ENCODE results near the gene BAHCC1.

The BAHCC1 gene

DNA sequence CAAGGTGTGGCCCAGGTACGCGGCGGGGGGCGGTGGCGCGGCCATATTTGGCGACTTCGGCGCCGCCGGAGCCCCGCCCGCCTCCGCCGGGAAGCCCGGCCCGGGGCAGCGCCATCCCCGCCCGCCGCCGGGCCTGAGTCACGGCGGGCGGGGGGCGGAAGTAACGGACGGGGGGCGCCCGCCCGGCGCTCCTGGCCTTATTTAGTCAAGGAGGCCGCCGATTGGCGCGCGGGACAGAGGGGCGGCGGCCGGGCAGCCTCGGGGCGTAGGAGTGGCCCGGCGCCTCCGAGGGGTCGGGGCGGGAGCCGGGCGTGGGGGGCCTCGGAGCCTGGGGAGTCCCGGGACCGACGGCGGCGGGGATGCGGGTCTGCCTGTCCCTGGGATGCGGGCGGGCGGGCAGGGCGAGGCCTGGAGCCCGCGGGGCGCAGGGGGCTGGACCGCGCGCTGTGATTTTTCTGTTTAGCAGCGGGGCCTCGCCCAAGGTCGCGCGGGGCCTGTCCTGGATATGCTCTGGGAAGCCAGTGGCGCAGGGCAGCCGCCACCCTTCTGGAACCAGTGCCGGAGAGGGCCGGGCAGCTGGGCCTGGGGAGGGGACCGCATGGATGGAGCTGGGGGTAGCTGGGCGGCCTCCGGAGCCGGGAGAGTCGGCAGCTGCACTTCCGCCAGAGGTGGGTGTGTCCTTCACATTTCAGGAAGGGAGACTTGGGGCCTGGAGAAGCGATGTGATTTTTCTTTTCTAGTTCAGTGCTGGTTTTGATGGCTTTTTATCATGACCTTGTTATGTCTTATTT is 119.7 kb downstream of the BAHCC1 start:
- peak; percentile 84 for DNase-seq (ENCODE audit: low spot score)

DNA sequence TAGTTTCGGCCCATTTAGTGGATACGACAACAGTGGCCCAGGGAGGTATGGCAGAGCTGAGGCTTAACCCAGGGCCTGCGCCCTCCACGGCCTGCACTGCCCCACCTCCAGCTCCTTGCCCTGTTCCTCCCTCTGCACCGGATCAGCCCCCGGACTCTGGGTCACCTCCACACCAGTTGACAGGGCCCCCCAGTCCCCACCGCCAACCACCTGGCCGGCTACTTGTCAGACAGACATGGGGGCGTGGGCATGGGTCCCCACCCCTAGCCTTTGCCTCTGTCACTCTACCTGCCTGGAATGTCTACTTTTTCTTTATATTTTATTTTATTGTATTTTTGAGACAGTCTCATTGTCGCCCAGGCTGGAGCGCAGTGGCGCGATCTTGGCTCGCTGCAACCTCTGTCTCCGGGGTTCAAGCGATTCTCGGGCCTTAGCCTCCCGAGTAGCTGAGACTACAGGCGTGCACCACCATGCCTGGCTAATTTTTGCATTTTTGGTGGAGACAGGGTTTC is 120.3 kb downstream of the BAHCC1 start:
- DNase-seq (ENCODE audit: low spot score), result no peak
